Activated T-cell treated with anti-CD3 and anti-CD28 coated beads for 48 hours (primary cell): ENCODE results near the gene CCM2L.
"Not testable (repeated sequence)": the region's sequence is repeated elsewhere in the genome, so short reads cannot be mapped to it uniquely, and the experiment has no call there.

Source experiments
- DNase-seq: peaks from one replicate; pipeline ENCODE4 v3.0.0-alpha.2; 2020; ENCODE audit warnings: low read depth

Gene CCM2L

GRCh38 chr20:32028647-32029372 is 18.6 kb downstream of the CCM2L start:
- DNase-seq = no peak

GRCh38 chr20:32029561-32029960 is 19.3 kb downstream of the CCM2L start:
- DNase-seq = no peak

GRCh38 chr20:32031007-32031958 is 21.0 kb downstream of the CCM2L start:
- peak; percentile 38 for DNase-seq

GRCh38 chr20:32033316-32033715 is 23.1 kb downstream of the CCM2L start:
- no peak for DNase-seq

GRCh38 chr20:32033721-32034120 is 23.5 kb downstream of the CCM2L start:
- not testable (repeated sequence) for DNase-seq

- DNase-seq = no peak
Measured at GRCh38 chr20:32034581-32035425, 24.6 kb downstream of the CCM2L start.

GRCh38 chr20:32035426-32035779 is 25.2 kb downstream of the CCM2L start:
- no peak for DNase-seq

- DNase-seq = no peak
Measured at GRCh38 chr20:32036252-32036651, 26.0 kb downstream of the CCM2L start.

GRCh38 chr20:32036716-32037485 is 26.7 kb downstream of the CCM2L start:
- no peak for DNase-seq

GRCh38 chr20:32037929-32038328 is 27.7 kb downstream of the CCM2L start:
- DNase-seq = no peak

GRCh38 chr20:32040142-32040953 is 30.1 kb downstream of the CCM2L start:
- DNase-seq = no peak

GRCh38 chr20:32045999-32046398 is 35.8 kb downstream of the CCM2L start:
- no peak for DNase-seq

- no peak for DNase-seq
Measured at GRCh38 chr20:32050324-32050841, 40.1 kb downstream of the CCM2L start.

GRCh38 chr20:32050851-32051556 is 40.8 kb downstream of the CCM2L start:
- no peak for DNase-seq

GRCh38 chr20:32051720-32052089 is 41.5 kb downstream of the CCM2L start:
- no peak for DNase-seq

- DNase-seq = no peak
Measured at GRCh38 chr20:32052090-32052777, 42.0 kb downstream of the CCM2L start, which contains the start of gene HCK. Gene HCK, plus strand, starts transcription at chr20:32052242.

GRCh38 chr20:32052778-32053362 is 42.6 kb downstream of the CCM2L start:
- DNase-seq = no peak

- no peak for DNase-seq
Measured at GRCh38 chr20:32053648-32054047, 43.4 kb downstream of the CCM2L start.
